Spleen (tissue), 11 donors: ENCODE results near the gene DPYSL5. TPM values are rescaled to one million over a fixed set of nuclear protein-coding genes. Genes with fewer than 3 reads are reported as not detected.

ENCODE experiments used
- DNase-seq: peaks from one replicate; pipeline ENCODE4 v3.0.0-alpha.2; 2020
- H3K27ac ChIP-seq, 8 donors: fragments of 200-600 bp; sonication (generic) in 7 of 8; 1 replicate in 4 of 8; 2 replicates in 4 of 8; pipeline versions ENCODE4 v1.5.0 to v1.8.0; 2016 to 2021; ENCODE audit warnings: inconsistent platforms in 4 of 8, mild to moderate bottlenecking in 4 of 8, moderate library complexity in 1 of 8
- H3K27me3 ChIP-seq, 7 donors: fragments of 200-600 bp; sonication (generic) in 6 of 7; replicated peaks in 1 of 7; 1 replicate in 4 of 7; 2 replicates in 3 of 7; pipeline versions ENCODE4 v1.5.0 to v1.8.0; 2016 to 2021; ENCODE audit warnings: inconsistent platforms in 3 of 7, mild to moderate bottlenecking in 1 of 7
- H3K36me3 ChIP-seq, 6 donors: fragments of 200-600 bp; sonication (generic) in 5 of 6; 1 replicate in 4 of 6; 2 replicates in 2 of 6; pipeline versions ENCODE4 v1.5.0 to v1.8.0; 2016 to 2021; ENCODE audit warnings: inconsistent platforms in 2 of 6
- H3K4me1 ChIP-seq, 6 donors: fragments of 200-600 bp; sonication (generic) in 5 of 6; 1 replicate in 3 of 6; 2 replicates in 3 of 6; pipeline versions ENCODE4 v1.5.0 to v1.8.0; 2016 to 2021; ENCODE audit warnings: inconsistent platforms in 3 of 6
- H3K4me3 ChIP-seq, 8 donors: fragments of 200-600 bp; sonication (generic) in 7 of 8; 1 replicate in 4 of 8; 2 replicates in 4 of 8; pipeline versions ENCODE4 v1.5.0 to v1.8.0; 2016 to 2021; ENCODE audit warnings: inconsistent platforms in 4 of 8, mild to moderate bottlenecking in 4 of 8, moderate library complexity in 2 of 8
- H3K9me3 ChIP-seq, 8 donors: fragments of 200-600 bp; sonication (generic) in 7 of 8; 1 replicate in 4 of 8; 2 replicates in 4 of 8; pipeline versions ENCODE4 v1.5.0 to v1.8.0; 2016 to 2021; ENCODE audit warnings: inconsistent platforms in 4 of 8
- POLR2A ChIP-seq, 3 donors: fragments of 450-650 bp; IDR thresholded peaks; one replicate each; pipeline ENCODE4 v1.5.1; 2017; ENCODE audit warnings: antibody characterized with exemption in 3 of 3, mild to moderate bottlenecking in 1 of 3
- POLR2AphosphoS5 ChIP-seq, 3 donors: sonication (generic); formaldehyde crosslinking; IDR thresholded peaks; one replicate each; pipeline ENCODE4 v1.5.1; 2017; ENCODE audit warnings: antibody characterized with exemption in 3 of 3
- WGBS, 5 donors: extraction: QIAGEN DNeasy Blood & Tissue Kit in 3 of 5; methylation state at CpG; one replicate each; pipeline versions ENCODE4 v1.1.5 to v1.1.7; 2013 to 2018; 5-methylcytosine and 5-hydroxymethylcytosine counted together
- intact Hi-C: fragments of 100-400 bp; cut with DNase I; formaldehyde crosslinking; loops from one replicate; pipeline ENCODE4 v1.15.0; 2023; ENCODE audit warnings: low total_unique reads
- polyA plus RNA-seq, 3 donors: library from polyadenylated mRNA; stranded (reverse); fragments of 200-250 nt; gene quantifications; one replicate each; pipeline ENCODE4 v1.2.1, GENCODE V29; 2013
- total RNA-seq, 7 donors: library from RNA; depleted of rRNA in 3 of 7; stranded (reverse); fragments of >200 nt in 3 of 7; fragmentation: NEBNext Ultra II Directional in 4 of 7; extraction: Animal tissue kit (Norgen Biotek cat#: 25700) in 4 of 7; gene quantifications; one replicate each; pipeline versions ENCODE4 v1.1.0 to v1.2.1, GENCODE V29; 2016 to 2021
- TF ChIP-seq, protein P1 (sequence below), 11 experiments: fragments of 200-600 bp in 7 of 11; fragments of 450-650 bp in 4 of 11; sonication (generic) in 4 of 11; IDR thresholded peaks in 8 of 11; conservative IDR thresholded peaks in 3 of 11; 1 replicate in 7 of 11; 2 replicates in 4 of 11; pipeline versions ENCODE4 v1.4.0 to v1.8.0; 2016 to 2021; ENCODE audit warnings: antibody characterized with exemption in 11 of 11, inconsistent platforms in 4 of 11, mild to moderate bottlenecking in 1 of 11
- donor health status: healthy with polysubstance abuse.
- donor health status: DM: no; HTN: no; CAD: no; lungs with moderate emphysema.
- donor health status: DM: no; HTN: no; CAD: no.
- donor health status: Bipolar disorder and iron deficiency.
- donor health status: healthy.
- donor health status: DM: no; HTN: no; CAD: no.
- donor health status: DM: yes; HTN: yes; CAD: no.

Gene DPYSL5
- total and polyA plus RNA-seq, 10 donors, result 0.02 to 0.07 (median 0.02) TPM; not detected in 7

DNA sequence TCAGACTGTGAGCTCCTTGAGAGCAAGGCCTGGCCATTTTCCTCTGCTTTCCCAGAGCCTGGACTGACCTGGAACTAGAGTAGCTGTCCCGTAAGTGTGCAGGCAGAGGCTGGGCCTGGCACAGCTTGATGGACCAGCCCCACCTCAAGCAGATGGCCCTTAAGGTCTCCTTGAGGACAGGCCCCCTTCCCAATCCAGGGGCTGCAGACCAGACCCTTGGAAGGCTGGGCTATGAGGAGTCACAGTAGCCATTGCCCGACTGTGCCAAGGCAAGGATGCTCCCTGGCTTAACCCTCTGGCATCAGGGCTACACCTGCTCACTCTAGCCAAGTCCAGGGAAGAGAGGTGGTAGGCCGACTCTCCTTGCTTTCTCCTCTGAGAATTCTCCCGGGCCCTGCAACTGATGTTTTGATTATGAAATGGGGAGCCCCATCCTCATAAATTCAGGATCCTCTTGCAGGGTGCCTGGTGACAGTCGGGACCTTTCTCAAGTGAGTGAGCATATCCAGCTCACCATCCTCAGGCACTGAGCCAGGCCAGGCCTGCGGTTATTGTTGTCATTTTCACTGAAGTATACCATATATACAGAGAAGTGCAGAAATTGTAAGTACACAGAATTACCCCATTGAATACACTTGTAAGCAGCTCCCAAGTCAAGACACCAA is 51.7 kb downstream of the DPYSL5 start:
- DNase-seq, result no peak
- TF ChIP-seq, protein P1, sequence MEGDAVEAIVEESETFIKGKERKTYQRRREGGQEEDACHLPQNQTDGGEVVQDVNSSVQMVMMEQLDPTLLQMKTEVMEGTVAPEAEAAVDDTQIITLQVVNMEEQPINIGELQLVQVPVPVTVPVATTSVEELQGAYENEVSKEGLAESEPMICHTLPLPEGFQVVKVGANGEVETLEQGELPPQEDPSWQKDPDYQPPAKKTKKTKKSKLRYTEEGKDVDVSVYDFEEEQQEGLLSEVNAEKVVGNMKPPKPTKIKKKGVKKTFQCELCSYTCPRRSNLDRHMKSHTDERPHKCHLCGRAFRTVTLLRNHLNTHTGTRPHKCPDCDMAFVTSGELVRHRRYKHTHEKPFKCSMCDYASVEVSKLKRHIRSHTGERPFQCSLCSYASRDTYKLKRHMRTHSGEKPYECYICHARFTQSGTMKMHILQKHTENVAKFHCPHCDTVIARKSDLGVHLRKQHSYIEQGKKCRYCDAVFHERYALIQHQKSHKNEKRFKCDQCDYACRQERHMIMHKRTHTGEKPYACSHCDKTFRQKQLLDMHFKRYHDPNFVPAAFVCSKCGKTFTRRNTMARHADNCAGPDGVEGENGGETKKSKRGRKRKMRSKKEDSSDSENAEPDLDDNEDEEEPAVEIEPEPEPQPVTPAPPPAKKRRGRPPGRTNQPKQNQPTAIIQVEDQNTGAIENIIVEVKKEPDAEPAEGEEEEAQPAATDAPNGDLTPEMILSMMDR (IDR thresholded peaks at IDR 0.05 in 8 of 11, conservative IDR thresholded peaks at IDR 0.05 in 3 of 11), result no peak
- TF ChIP-seq POLR2AphosphoS5 (IDR thresholded peaks at IDR 0.05), result no peak
- no peak for TF ChIP-seq POLR2A (IDR thresholded peaks at IDR 0.05)
- Histone ChIP-seq H3K27ac (no peak overlapping the region), H3K27me3 (no peaks in the 10 kb centered on the region), H3K4me1 (no peaks in the 10 kb centered on the region), H3K9me3 (peaks cover 0 to 15% (median 8%) of the 10 kb centered on the region in 8 donors), H3K4me3 (no peak overlapping the region), H3K36me3 (no peaks in the 10 kb centered on the region)
- intact Hi-C loops, result no loop called here
- 83 to 95% (median 92%) methylated on average over 5 to 6 of the region's 6 CpGs for WGBS, 5 donors

DNA sequence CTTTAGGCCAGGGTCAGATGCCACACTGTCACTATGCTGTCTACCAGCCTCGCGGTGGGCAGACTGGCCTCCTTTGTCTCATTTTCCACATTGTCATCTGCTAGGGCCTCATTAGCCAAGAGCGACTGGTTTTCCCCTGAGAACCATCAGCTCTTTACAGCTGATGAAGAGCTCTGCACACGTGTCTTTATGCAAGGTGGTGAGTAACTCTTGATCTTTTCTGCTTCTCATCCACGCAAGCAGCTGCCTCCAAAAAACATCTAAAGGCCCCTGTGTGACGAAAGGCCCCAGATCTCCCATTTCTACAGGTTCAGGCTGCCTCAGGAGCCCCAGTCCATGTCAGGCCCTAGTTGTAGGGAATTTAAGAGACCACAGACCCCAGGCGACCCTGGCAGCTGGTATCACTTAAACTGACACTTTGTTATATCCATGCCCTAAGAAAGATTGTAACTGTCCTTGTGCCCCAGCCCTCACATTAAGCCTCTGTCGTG is 52.9 kb downstream of the DPYSL5 start:
- Histone ChIP-seq H3K4me3 (no peak overlapping the region), H3K36me3 (no peaks in the 10 kb centered on the region), H3K4me1 (no peaks in the 10 kb centered on the region), H3K27me3 (no peaks in the 10 kb centered on the region), H3K27ac (no peak overlapping the region), H3K9me3 (peaks cover 0 to 3% (median 0%) of the 10 kb centered on the region in 8 donors)
- DNase-seq, result no peak
- intact Hi-C loops, result no loop called here
- TF ChIP-seq POLR2A (IDR thresholded peaks at IDR 0.05), result no peak
- TF ChIP-seq POLR2AphosphoS5 (IDR thresholded peaks at IDR 0.05), result no peak
- TF ChIP-seq, protein P1 (IDR thresholded peaks at IDR 0.05 in 8 of 11, conservative IDR thresholded peaks at IDR 0.05 in 3 of 11), result no peak
- WGBS, 5 donors, result 82 to 89% (median 86%) methylated on average over 8 of the region's 8 CpGs

DNA sequence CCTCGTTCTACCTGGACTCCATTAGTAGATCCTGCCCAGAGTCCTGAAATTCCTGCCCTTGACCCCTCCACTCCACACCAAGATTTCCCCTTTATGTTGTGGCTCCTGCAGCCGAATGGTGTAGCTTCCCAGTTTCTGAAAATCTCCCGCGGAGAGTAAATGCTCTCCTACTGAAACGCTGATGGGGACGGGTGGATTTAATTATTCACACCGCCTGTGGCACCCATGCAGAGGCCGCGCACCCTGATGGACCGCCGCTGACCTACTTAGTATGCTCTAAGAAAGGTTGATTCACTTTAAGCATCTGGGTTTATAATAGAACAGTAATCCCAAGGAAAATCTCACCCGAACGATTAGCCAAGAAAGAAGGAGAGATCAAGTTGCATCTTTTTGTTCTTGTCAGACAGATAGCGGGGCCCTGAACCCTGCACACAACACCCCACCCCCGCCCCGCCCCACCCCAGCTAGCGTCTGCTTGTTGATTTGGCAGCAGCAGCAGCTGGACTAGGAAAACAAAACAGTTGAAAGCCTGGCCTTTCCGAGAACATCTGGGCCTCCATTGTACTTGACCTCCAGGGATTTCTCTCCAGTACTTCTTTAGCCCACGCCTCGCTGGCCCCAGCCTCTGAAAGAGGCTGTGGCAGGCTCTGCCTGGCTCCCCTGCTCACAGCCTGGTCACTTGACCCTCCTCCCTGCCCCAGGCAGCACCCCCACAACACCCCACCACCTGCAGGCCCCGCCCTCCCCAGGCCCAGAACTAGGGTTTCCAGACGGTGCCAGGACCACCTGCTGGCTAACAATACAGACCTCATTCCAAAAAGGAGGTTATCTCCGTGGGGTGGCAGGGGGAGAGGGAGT is 53.6 kb downstream of the DPYSL5 start:
- intact Hi-C loops, result no loop called here
- Histone ChIP-seq H3K4me1 (no peaks in the 10 kb centered on the region), H3K27ac (no peak overlapping the region), H3K27me3 (no peaks in the 10 kb centered on the region), H3K4me3 (no peak overlapping the region), H3K9me3 (no peaks in the 10 kb centered on the region), H3K36me3 (no peaks in the 10 kb centered on the region)
- DNase-seq, result no peak
- TF ChIP-seq POLR2A (IDR thresholded peaks at IDR 0.05) (no peak), POLR2AphosphoS5 (IDR thresholded peaks at IDR 0.05) (no peak)
- TF ChIP-seq, protein P1 (IDR thresholded peaks at IDR 0.05 in 8 of 11, conservative IDR thresholded peaks at IDR 0.05 in 3 of 11), result no peak
- WGBS, 5 donors, result 73 to 83% (median 81%) methylated on average over 21 to 23 of the region's 23 CpGs

DNA sequence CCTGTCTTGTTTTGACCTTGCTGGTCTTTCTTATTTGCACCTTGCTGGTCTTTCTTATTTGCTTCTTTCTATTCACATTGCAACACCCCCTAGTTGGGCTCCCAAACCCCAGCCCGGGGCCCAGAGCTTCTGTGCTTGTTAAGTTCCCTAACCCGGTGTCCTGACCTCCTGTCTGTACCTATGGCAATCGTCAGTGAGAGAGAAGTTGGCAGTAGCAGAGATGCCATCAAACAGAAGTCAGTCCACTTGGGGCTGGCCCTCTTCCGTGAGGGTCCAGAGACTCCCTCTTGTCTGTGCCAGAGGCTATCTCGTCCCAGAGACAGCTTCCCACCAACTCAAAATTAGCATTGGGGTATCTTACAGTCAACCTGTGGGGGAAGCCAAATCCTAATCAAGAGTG is 55.7 kb downstream of the DPYSL5 start:
- WGBS, 5 donors, result 70 to 89% (median 84%) methylated on average over 5 of the region's 5 CpGs
- no peak overlapping the region for H3K4me3 ChIP-seq
- H3K27me3 ChIP-seq, result peaks cover 0 to 11% (median 0%) of the 10 kb centered on the region in 7 donors
- H3K9me3 ChIP-seq, result no peaks in the 10 kb centered on the region
- DNase-seq, result no peak
- intact Hi-C loops, result no loop called here
- no peaks in the 10 kb centered on the region for H3K4me1 ChIP-seq
- H3K27ac ChIP-seq, result no peak overlapping the region
- H3K36me3 ChIP-seq, result no peaks in the 10 kb centered on the region
- TF ChIP-seq POLR2AphosphoS5 (IDR thresholded peaks at IDR 0.05) (no peak), POLR2A (IDR thresholded peaks at IDR 0.05) (no peak)
- TF ChIP-seq, protein P1 (IDR thresholded peaks at IDR 0.05 in 8 of 11, conservative IDR thresholded peaks at IDR 0.05 in 3 of 11), result no peak
